Ectodermal cell (in vitro differentiated cells): ENCODE results near the gene SLC16A1.
"Not testable (repeated sequence)": the region's sequence is repeated elsewhere in the genome, so short reads cannot be mapped to it uniquely, and the experiment has no call there.

Source experiments
- H3K27ac ChIP-seq: 2 replicates; pipeline ENCODE4 v1.7.0; 2013; ENCODE audit warnings: mild to moderate bottlenecking, low read depth, low read length; ENCODE audit not compliant: insufficient read depth, poor library complexity, severe bottlenecking
- H3K27me3 ChIP-seq: 2 replicates; pipeline ENCODE4 v1.7.0; 2013; ENCODE audit warnings: mild to moderate bottlenecking, low read length; ENCODE audit not compliant: insufficient read depth, control insufficient read depth, poor library complexity, severe bottlenecking
- H3K36me3 ChIP-seq: one replicate; pipeline ENCODE4 v1.7.0; 2013; ENCODE audit warnings: low read length; ENCODE audit not compliant: control insufficient read depth, insufficient read depth
- H3K4me1 ChIP-seq: one replicate; pipeline ENCODE4 v1.7.0; 2013; ENCODE audit warnings: low read length; ENCODE audit not compliant: control insufficient read depth, insufficient read depth
- H3K4me3 ChIP-seq: 2 replicates; pipeline ENCODE4 v1.7.0; 2013; ENCODE audit warnings: low read depth, low read length, control low read depth; ENCODE audit not compliant: insufficient read depth
- H3K9me3 ChIP-seq: 2 replicates; pipeline ENCODE4 v1.7.0; 2013; ENCODE audit warnings: mild to moderate bottlenecking, low read length, moderate library complexity; ENCODE audit not compliant: control insufficient read depth
- WGBS, 2 experiments: methylation state at CpG; one replicate each; pipeline ENCODE4 v1.1.7; 2013; ENCODE audit warnings: missing lambda C conversion rate in 2 of 2; 5-methylcytosine and 5-hydroxymethylcytosine counted together

Gene SLC16A1

GRCh38 chr1:112973788-112974187 lies 17.8 kb upstream of the SLC16A1 start:
- Histone ChIP-seq H3K4me1 (no peaks in the 10 kb centered on the region), H3K9me3 (no peaks in the 10 kb centered on the region), H3K36me3 (no peaks in the 10 kb centered on the region), H3K27me3 (no peaks in the 10 kb centered on the region), H3K27ac (no peak overlapping the region), H3K4me3 (no peak overlapping the region)
- 79 to 97% methylated on average over 1 of the region's 1 CpG for WGBS, 2 experiments

- H3K4me1 ChIP-seq, result no peaks in the 10 kb centered on the region
- 90 to 100% methylated on average over 1 of the region's 1 CpG for WGBS, 2 experiments
- H3K27me3 ChIP-seq, result no peaks in the 10 kb centered on the region
- H3K36me3 ChIP-seq, result peaks cover 6% of the 10 kb centered on the region
- no peak overlapping the region for H3K27ac ChIP-seq
- no peak overlapping the region for H3K4me3 ChIP-seq
- no peaks in the 10 kb centered on the region for H3K9me3 ChIP-seq
These were observed 15.0 kb upstream of the SLC16A1 start for GRCh38 chr1:112971006-112971405.

GRCh38 chr1:112964347-112964746 lies 8.4 kb upstream of the SLC16A1 start:
- H3K36me3 ChIP-seq, result peaks cover 18% of the 10 kb centered on the region
- H3K4me3 ChIP-seq, result no peak overlapping the region
- no peak overlapping the region for H3K27ac ChIP-seq
- 95 to 96% methylated on average over 4 of the region's 4 CpGs for WGBS, 2 experiments
- H3K4me1 ChIP-seq, result no peaks in the 10 kb centered on the region
- no peaks in the 10 kb centered on the region for H3K27me3 ChIP-seq
- no peaks in the 10 kb centered on the region for H3K9me3 ChIP-seq

- Histone ChIP-seq H3K4me1 (peaks cover 6% of the 10 kb centered on the region), H3K4me3 (no peak overlapping the region), H3K9me3 (no peaks in the 10 kb centered on the region), H3K27ac (no peak overlapping the region), H3K36me3 (peaks cover 12% of the 10 kb centered on the region), H3K27me3 (no peaks in the 10 kb centered on the region)
- WGBS, 2 experiments, result 89 to 93% methylated on average over 4 of the region's 4 CpGs
These were observed 5.1 kb upstream of the SLC16A1 start for GRCh38 chr1:112961072-112961471.

GRCh38 chr1:112960384-112960783 lies 4.4 kb upstream of the SLC16A1 start:
- no peak overlapping the region for H3K4me3 ChIP-seq
- H3K27me3 ChIP-seq, result no peaks in the 10 kb centered on the region
- 93 to 98% methylated on average over 2 to 3 of the region's 3 CpGs for WGBS, 2 experiments
- no peaks in the 10 kb centered on the region for H3K9me3 ChIP-seq
- no peak overlapping the region for H3K27ac ChIP-seq
- peaks cover 6% of the 10 kb centered on the region for H3K4me1 ChIP-seq
- peaks cover 12% of the 10 kb centered on the region for H3K36me3 ChIP-seq

GRCh38 chr1:112958236-112958635 lies 2.2 kb upstream of the SLC16A1 start:
- H3K4me1 ChIP-seq, H3K27me3 ChIP-seq, H3K9me3 ChIP-seq, H3K36me3 ChIP-seq, H3K27ac ChIP-seq: not testable (repeated sequence)
- peak overlapping the region; percentile 86 for H3K4me3 ChIP-seq
- WGBS, 2 experiments, result 88 to 90% methylated on average over 7 of the region's 7 CpGs

- 2% methylated on average over 11 of the region's 11 CpGs for WGBS, 2 experiments
- Histone ChIP-seq H3K9me3 (no peaks in the 10 kb centered on the region), H3K27me3 (no peaks in the 10 kb centered on the region), H3K4me1 (peaks cover 6% of the 10 kb centered on the region), H3K36me3 (peaks cover 5% of the 10 kb centered on the region), H3K27ac (no peak overlapping the region), H3K4me3 (peak overlapping the region; percentile 86)
These were observed 1.3 kb upstream of the SLC16A1 start for GRCh38 chr1:112957133-112957812.

GRCh38 chr1:112956544-112957132 lies 642 bp upstream of the SLC16A1 start:
- H3K4me3 ChIP-seq, result peak overlapping the region; percentile 86
- whole genome bisulfite sequencing, 2 experiments, result 1% methylated on average over 38 of the region's 38 CpGs
- H3K36me3 ChIP-seq, result peaks cover 5% of the 10 kb centered on the region
- no peaks in the 10 kb centered on the region for H3K9me3 ChIP-seq
- peak overlapping the region; percentile 97 for H3K27ac ChIP-seq
- H3K27me3 ChIP-seq, result no peaks in the 10 kb centered on the region
- H3K4me1 ChIP-seq, result peaks cover 6% of the 10 kb centered on the region

GRCh38 chr1:112954945-112955772 lies 837 bp downstream of the SLC16A1 start:
- peak overlapping the region; percentile 86 for H3K4me3 ChIP-seq
- peaks cover 14% of the 10 kb centered on the region for H3K4me1 ChIP-seq
- H3K36me3 ChIP-seq, result no peaks in the 10 kb centered on the region
- peak overlapping the region; percentile 97 for H3K27ac ChIP-seq
- no peaks in the 10 kb centered on the region for H3K27me3 ChIP-seq
- no peaks in the 10 kb centered on the region for H3K9me3 ChIP-seq
- 0% methylated on average over 28 to 29 of the region's 29 CpGs for WGBS, 2 experiments

GRCh38 chr1:112954017-112954650 lies 1.9 kb downstream of the SLC16A1 start:
- H3K4me3 ChIP-seq, result peak overlapping the region; percentile 86
- H3K9me3 ChIP-seq, result no peaks in the 10 kb centered on the region
- peaks cover 14% of the 10 kb centered on the region for H3K4me1 ChIP-seq
- H3K27ac ChIP-seq, result no peak overlapping the region
- no peaks in the 10 kb centered on the region for H3K36me3 ChIP-seq
- H3K27me3 ChIP-seq, result no peaks in the 10 kb centered on the region
- WGBS, 2 experiments, result 26 to 32% methylated on average over 4 of the region's 4 CpGs
